Measurements from ENCODE around the gene PIGK.
A peak's percentile ranks its signal among the peaks of the same experiment; 100 is the strongest.
"Not testable (repeated sequence)": the region's sequence is repeated elsewhere in the genome, so short reads cannot be mapped to it uniquely, and the experiment has no call there.

The PIGK gene

GRCh38 chr1:77220687-77221463, 1.6 kb upstream of the PIGK start:
- Histone ChIP-seq H3K4me1 (ENCODE audit: control insufficient read depth in 1 of 2, insufficient read depth in 1 of 2, low read depth in 1 of 2, low read length in 1 of 2) (peaks cover 13 to 17% of the 10 kb centered on the region in 2 experiments), H3K27ac (no peak overlapping the region), H3K9me3 (no peaks in the 10 kb centered on the region), H3K27me3 (no peaks in the 10 kb centered on the region), H3K4me3 (ENCODE audit: low read depth in 1 of 2, low read length in 1 of 2) (no peak overlapping the region), H3K36me3 (no peaks in the 10 kb centered on the region)
- TF ChIP-seq, protein P1, sequence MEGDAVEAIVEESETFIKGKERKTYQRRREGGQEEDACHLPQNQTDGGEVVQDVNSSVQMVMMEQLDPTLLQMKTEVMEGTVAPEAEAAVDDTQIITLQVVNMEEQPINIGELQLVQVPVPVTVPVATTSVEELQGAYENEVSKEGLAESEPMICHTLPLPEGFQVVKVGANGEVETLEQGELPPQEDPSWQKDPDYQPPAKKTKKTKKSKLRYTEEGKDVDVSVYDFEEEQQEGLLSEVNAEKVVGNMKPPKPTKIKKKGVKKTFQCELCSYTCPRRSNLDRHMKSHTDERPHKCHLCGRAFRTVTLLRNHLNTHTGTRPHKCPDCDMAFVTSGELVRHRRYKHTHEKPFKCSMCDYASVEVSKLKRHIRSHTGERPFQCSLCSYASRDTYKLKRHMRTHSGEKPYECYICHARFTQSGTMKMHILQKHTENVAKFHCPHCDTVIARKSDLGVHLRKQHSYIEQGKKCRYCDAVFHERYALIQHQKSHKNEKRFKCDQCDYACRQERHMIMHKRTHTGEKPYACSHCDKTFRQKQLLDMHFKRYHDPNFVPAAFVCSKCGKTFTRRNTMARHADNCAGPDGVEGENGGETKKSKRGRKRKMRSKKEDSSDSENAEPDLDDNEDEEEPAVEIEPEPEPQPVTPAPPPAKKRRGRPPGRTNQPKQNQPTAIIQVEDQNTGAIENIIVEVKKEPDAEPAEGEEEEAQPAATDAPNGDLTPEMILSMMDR (IDR thresholded peaks at IDR 0.05), result no peak

- TF ChIP-seq, protein P1 (IDR thresholded peaks at IDR 0.05), result no peak
- H3K4me1 ChIP-seq (ENCODE audit: control insufficient read depth in 1 of 2, insufficient read depth in 1 of 2, low read depth in 1 of 2, low read length in 1 of 2), result peaks cover 13 to 17% of the 10 kb centered on the region in 2 experiments
- no peaks in the 10 kb centered on the region for H3K36me3 ChIP-seq
- peak overlapping the region; percentile 69 to 96 for H3K4me3 ChIP-seq (ENCODE audit: low read depth in 1 of 2, low read length in 1 of 2)
- H3K9me3 ChIP-seq, result no peaks in the 10 kb centered on the region
- H3K27ac ChIP-seq, result peak overlapping the region; percentile 69
- no peaks in the 10 kb centered on the region for H3K27me3 ChIP-seq
Observed at GRCh38 chr1:77218477-77219165, 609 bp downstream of the PIGK start.

GRCh38 chr1:77204043-77204442, 15.2 kb downstream of the PIGK start:
- not testable (repeated sequence) for H3K27me3 ChIP-seq; H3K36me3 ChIP-seq; H3K4me3 ChIP-seq (ENCODE audit: low read depth in 1 of 2, low read length in 1 of 2); H3K9me3 ChIP-seq; H3K4me1 ChIP-seq (ENCODE audit: control insufficient read depth in 1 of 2, insufficient read depth in 1 of 2, low read depth in 1 of 2, low read length in 1 of 2); H3K27ac ChIP-seq

DNA sequence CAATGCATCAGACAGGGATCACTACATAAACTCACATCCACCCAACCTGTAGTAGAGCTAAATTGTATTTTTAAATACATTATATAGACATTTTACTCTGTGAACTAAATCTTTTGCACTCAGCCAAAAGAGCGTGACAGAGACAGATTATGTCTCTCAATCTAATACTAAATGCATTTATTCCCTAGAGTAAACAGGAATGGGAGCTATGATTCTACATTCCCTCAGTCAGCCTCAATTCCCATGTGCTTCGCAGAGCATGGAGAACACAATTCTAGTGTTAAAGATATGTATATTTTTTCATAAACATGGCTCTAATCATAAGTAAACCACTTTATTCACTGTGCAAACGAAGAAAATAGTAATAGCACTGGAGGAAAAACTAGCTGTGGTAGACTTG, 16.5 kb downstream of the PIGK start:
- Histone ChIP-seq H3K27me3 (no peaks in the 10 kb centered on the region), H3K36me3 (no peaks in the 10 kb centered on the region), H3K9me3 (no peaks in the 10 kb centered on the region), H3K4me1 (ENCODE audit: control insufficient read depth in 1 of 2, insufficient read depth in 1 of 2, low read depth in 1 of 2, low read length in 1 of 2) (no peaks in the 10 kb centered on the region), H3K27ac (no peak overlapping the region), H3K4me3 (ENCODE audit: low read depth in 1 of 2, low read length in 1 of 2) (no peak overlapping the region)
- TF ChIP-seq, protein P1 (IDR thresholded peaks at IDR 0.05), result no peak

DNA sequence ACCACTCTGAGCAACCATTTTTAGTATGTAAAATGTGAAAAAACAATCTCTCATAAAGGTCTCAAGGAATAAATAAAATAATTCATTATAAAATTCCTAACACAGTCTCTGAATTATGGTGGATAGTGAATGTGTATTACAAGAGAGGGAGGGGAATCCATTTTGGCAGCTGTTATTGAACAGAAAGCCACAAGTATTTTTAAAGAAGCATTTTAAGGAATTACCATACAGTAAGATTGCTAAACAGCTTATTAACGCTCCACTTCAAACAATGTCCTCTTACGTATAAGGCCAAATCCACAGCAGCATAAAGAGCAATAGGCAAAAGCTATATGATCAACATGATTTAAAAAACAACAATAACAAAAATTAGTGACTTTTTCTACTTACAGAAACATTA, 18.4 kb downstream of the PIGK start:
- Histone ChIP-seq H3K4me1 (ENCODE audit: control insufficient read depth in 1 of 2, insufficient read depth in 1 of 2, low read depth in 1 of 2, low read length in 1 of 2) (no peaks in the 10 kb centered on the region), H3K36me3 (no peaks in the 10 kb centered on the region), H3K27me3 (no peaks in the 10 kb centered on the region), H3K9me3 (no peaks in the 10 kb centered on the region), H3K4me3 (ENCODE audit: low read depth in 1 of 2, low read length in 1 of 2) (no peak overlapping the region), H3K27ac (no peak overlapping the region)
- TF ChIP-seq, protein P1 (IDR thresholded peaks at IDR 0.05), result no peak

GRCh38 chr1:77200293-77200692, 18.9 kb downstream of the PIGK start:
- Histone ChIP-seq H3K36me3 (no peaks in the 10 kb centered on the region), H3K27ac (no peak overlapping the region), H3K9me3 (no peaks in the 10 kb centered on the region), H3K4me3 (ENCODE audit: low read depth in 1 of 2, low read length in 1 of 2) (no peak overlapping the region), H3K27me3 (no peaks in the 10 kb centered on the region), H3K4me1 (ENCODE audit: control insufficient read depth in 1 of 2, insufficient read depth in 1 of 2, low read depth in 1 of 2, low read length in 1 of 2) (no peaks in the 10 kb centered on the region)
- TF ChIP-seq, protein P1 (IDR thresholded peaks at IDR 0.05), result no peak
